GM18502 (cell line): ENCODE data around the gene URB2.
A peak's percentile ranks its signal among the peaks of the same experiment; 100 is the strongest.
"Not testable (repeated sequence)": the region's sequence is repeated elsewhere in the genome, so short reads cannot be mapped to it uniquely, and the experiment has no call there.

ENCODE experiments used
- ATAC-seq: cut with Tn5 transposase; IDR thresholded peaks from one replicate; pipeline ENCODE4 v1.9.1; 2021; ENCODE audit warnings: mild to moderate bottlenecking; ENCODE audit not compliant: unreplicated experiment, poor library complexity

URB2 gene

DNA sequence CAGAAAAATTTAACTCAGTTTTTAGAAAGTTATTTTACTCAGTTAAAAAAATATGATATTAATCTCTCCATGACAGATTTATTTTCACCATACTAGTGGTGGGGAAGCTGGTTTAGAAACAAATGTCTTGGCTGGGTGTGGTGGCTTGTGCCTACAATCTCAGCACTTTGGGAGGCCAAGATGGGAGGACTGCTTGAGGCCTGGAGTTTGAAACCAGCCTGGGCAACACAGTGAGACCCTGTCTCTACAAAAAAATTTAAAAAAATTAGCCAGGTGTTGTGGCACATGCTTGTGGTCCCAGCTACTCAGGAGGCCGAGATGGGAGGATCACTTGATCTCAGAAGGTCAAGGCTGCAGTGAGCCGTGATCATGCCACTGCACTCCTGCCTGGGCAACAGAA, 17.5 kb upstream of the URB2 start:
- ATAC-seq: no peak

DNA sequence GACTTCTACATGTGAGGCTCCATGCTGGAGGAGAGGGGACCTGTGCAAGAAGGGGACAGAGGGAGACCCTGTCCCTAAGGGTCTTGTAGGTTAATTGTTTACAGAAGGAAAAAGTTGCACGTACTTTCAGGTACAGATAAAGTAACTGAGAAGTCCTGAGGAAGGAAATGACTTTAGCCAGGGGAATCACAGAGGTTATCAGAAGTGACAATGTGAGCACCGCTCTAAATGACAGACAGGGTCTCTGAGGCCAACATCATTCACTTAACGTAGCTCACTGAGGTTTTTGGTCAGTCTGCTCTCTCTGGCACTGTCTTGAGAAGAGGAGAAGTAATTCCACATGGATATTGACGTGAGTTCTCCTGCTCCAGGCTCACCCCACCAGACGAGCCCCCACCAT, 12.1 kb upstream of the URB2 start:
- no peak for ATAC-seq

DNA sequence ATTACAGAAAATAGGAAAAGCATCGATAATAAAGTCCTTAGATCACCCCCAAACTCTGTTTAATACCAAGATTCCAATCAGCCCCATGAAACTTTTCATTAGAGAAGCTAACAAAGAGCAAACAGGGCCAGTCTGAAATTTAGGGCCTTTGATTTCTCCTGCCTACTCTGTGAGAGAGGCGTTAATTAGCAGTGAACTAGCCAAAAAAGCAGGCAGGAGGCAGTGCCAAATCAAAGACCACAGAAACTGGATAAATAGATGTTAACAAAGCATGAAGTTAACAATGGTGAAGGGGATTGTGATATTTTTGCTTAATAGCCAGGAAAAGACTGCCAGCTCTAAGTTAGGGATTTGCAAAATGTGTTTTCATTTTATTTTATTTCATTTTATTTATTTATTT, 11.3 kb upstream of the URB2 start:
- ATAC-seq: no peak

DNA sequence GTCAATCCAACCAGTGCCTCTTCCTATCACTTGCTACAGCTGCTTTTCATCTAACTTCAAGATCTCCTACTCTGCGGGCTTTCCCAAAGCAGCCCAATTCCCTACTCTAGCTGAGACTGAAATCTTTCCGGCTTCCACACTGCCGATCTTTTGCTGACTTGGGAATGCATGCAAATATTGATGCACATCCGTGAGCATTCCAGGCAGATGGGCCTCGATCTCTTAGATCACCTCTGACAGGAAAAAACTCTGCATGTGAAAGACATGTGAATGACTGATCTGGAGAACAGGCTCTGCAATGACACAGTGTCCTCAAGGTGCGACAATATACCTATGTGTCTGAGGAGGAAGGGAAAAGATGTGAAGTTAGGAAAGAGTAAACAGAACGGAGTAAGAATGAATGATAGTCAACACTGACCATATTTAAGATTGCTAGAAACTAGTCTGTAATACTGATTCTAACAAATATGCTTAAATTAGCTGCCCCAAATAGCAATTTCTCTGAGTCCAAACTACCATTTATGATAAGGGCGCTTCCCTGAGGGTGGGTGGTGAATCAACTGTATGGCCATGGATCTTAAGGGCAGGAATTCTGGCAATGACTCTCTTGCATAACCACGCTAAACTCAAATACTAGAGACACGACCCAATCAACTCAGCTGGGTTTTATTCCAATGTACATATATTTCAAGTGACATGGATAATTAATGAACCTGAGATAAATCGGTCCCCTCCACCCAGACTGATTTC, 8.5 kb upstream of the URB2 start:
- ATAC-seq: no peak

DNA sequence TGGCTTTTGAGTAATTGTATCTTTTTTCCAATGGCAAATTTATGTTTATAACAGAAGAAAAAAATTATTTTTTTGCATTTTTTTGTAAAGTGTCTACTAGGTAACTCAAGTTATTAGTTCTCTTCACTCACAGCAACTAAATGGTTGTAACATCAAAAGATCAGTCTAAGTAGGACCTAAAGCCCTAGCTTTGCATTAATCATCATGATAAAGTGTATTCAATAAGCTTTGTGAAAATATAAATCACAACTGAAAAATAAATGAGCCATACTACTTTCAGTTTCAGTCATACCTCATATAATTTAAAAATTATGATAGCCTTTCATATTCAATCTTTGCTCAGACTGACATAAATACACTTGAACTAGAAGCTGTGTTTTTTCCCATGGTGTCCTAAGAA, 7.0 kb upstream of the URB2 start:
- no peak for ATAC-seq

DNA sequence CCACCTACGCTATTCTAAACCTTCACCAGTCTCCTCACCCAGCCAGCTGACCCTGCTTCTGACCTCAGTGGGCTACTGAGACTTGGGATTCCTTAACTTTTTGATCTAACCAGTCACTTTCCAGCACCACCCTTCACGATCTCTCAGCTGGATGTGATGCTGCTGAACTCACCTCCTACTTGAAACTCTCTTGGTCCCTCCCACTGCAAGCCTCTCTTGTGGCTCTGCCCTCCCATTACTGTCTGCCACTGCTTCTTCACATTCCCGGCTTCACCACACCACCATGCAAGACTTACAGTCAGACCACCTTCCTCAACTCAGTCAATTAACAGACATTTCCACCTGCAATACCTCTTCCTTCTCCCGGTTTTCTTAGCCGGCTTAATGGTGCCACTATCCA, 6.4 kb upstream of the URB2 start:
- no peak for ATAC-seq

DNA sequence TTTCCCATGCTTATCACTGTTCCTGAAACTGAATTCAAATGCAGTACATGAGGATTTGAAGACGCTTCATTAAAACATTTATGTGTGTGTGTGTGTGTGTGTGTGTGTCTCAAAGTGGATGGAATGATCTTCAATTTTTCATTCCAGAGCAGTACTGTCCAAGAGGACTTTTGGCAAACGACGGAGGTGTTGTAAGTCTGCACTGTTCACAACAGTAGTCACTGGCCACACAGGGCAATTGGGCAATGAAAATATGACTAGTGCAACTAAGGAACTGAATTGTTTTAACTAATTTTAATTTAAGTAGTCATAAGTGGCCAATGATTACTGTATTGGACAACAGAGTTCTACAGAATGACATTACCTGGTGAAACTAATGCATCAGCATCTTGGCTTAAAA, 5.2 kb upstream of the URB2 start:
- ATAC-seq: no peak

DNA sequence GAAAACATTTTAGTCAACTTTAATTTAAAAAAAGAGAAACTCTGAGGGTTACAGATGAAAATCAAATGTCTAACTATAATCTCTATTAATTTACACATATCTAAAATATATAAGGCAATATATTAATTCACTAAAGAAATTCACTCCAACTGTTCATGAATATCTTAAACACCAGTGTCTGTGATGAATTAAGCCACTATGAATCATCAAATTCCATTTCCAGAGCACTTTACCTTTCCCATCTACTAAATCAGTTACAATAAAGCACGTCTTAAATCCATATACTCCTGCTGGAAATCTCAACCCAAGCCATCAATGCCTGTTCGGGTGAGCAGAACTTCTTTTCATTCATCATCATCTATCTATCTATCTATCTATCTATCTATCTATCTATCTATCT, 4.4 kb upstream of the URB2 start:
- ATAC-seq: no peak

DNA sequence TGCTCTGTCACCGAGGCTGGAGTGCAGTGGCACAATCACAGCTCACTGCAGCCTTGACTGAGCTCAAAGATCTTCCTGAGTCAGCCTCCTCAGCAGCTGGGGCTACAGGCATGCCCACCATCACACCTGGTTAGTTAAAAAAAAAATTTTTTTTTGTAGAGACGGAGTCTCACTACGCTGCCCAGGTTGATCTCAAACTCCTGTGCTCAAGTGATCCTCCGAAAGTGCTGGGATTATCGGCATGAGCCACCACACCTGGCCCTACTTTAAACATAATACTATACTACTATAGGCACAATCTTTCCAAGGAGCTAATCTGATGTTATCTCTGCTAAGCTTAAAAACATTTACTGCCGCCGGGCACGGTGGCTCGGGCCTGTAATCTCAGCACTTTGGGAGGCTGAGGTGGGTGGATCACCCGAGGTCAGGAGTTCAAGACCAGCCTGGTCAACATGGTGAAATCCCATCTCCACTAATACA, 3.4 kb upstream of the URB2 start:
- not testable (repeated sequence) for ATAC-seq

DNA sequence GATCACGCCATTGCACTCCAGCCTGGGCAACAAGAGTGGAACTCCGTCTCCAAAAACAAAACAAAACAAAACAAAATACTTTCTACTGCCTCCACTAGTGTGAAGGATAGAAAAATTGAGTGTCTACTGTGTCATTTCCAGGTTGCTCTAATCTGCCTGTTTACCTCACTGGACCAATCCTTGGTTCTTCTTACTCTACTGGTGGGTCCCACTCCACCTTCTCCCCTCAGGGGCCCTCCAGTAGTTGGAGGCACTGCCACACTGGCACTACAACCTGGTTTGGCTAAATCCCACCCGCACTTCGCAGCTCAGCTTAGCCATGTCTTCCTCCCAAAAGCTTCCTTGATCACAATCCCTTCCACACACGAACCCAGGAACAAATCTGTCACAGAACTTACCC, 2.8 kb upstream of the URB2 start:
- no peak for ATAC-seq

DNA sequence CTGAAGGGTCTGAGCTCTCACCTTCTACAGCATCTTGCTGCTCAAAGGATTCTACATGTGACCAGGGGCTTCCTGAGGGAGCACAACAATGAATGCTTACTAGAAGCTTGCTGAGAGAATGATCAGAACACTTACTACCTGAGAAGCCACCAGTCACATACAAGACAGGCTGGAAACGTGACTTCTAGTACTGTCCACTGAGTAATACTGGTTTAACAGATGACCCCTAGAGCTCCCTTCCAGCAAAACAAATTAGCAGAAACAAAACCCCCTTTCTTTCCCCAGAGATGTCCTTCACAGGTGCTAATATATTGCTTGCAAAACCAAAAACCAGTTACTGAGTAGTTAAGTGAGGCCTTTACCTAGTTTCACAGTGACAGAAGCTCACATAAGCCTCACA, 2.2 kb upstream of the URB2 start:
- ATAC-seq: no peak

DNA sequence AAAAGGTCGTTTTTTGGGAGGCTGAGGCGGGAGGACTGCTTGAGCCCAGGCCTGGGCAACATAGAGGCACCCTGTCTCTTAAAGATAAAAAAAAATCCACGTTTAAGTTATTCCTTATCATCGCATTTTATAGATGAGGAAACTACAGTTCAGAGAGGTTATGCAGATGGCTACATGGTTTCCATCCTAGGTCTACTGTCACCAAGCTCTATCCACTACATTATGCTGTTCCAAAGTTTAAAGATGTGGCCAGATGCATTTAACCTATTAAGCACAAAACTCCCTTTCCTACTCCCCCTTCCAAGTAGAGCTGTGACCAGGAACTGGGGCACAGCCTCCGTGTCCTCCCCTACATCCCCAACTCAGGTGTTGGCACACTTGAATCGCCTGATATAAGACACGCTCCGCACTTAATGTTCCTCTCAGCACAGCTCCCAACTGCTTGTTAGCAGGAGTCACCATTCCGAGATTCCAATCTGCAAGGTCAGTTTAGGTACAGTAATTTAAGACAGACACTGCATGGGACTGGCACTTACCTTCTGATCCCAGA, 1.5 kb upstream of the URB2 start:
- no peak for ATAC-seq

DNA sequence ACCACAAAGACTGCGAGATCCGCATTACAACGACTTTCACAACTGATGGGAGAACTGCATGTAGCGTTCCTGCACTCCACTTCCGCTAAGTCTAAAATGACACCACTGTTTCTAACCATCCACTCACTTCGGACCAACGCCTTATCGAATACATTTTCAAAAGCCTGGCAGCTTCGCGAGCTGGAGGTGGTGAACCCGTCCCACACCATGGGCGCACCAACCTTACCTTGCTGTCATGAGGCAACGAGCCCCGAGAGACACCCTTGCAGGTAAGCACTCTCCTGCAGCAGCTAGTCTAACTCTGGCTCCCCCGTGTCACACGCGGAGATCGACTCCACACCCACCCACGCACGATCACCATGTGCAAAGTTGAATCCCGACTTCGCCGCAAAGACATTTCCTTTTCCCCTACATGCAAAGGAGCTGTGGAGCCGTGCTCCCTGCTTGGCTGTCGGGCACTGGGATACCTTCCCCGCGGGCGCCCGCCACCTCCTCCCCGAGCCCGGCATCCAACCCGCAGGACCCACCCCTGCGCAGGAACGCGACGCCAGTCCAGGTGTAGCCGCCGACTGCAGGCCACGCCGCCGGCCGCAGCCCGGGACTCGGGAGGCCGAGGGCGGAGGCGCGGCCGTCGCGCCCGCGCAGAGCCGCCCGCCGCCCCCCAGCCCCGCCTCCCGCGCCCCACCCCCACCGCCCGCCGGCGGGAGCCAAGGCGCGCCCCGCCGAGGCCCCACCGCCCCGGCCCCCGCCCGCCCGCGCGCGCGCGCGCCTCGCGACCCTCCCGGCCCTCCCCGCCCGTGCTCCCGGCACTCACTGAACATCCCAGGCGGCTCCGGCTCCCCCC, 754 bp upstream of the URB2 start:
- peak; percentile 40 for ATAC-seq

DNA sequence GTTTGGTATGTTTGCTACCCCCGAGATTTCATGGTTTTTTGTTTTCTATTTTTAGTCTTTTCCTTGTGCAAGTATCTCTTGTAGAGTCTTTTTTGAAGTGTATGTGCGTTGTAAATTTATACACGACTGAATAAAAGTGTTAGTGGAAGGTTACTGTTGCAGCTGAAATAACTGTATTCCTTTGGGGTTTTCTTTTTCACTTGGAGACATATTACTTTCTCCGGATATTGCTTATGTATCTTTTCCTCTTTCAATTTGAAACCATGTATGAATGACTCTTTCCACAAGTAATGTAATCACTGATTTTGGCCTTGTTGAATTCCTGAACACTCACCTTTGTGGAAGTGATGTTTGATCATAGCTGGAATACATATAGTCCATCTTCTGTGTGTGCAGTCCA, 956 bp downstream of the URB2 start:
- no peak for ATAC-seq

DNA sequence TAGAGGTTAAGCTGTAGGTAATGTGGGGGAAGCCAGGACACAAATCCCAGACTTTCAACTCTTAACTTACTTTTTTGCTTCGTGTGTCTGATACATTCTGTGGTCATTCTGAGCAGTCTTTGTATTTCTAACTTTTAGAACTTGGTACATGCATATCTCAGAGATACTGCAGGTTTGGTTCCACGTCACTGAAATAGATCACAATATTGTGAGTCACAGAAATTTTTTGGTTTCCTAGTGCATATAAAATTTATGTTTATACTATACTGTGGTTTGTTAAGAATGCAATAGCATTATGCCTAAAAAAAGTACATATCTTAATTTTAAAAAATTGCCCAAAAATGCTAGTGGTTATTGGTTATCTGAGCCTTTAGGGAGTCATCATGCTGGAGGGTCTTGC, 3.2 kb downstream of the URB2 start:
- ATAC-seq: no peak

DNA sequence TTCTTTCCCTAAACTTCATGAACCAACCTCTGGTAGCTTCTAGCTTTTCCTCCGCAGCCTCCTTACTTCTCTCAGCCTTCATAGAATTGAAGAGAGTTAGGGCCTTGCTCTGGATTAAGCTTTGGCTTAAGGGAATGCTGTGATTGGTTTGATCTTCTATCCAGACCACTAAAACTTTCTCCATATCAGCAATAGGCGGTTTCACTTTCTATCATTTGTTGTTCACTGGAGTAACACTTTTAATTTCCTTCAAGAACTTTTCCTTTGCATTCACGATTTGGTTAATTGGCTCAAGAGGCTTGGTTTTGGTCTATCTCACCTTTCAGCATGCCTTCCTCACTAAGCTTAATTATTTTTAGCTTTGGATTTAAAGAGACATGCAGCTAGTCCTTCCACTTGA, 5.1 kb downstream of the URB2 start:
- no peak for ATAC-seq

DNA sequence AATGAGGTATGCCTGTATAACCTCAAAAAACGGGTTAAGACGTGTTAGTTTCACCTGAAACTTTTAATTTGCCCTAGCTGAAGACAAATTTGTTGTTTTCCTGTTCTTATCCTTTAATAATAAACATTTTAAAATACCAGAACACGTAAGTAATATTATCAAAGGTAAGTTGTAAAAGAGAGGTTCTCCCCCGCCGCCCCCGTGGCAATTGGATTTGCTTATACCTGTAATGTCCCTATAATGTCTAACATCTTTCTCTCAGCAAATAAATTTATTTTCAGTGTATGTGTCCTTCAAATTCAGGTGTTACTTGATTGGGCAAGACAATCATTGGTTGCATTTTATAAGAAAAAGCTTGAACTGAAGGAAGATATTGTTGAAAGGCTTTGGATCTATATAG, 5.9 kb downstream of the URB2 start:
- ATAC-seq: no peak

DNA sequence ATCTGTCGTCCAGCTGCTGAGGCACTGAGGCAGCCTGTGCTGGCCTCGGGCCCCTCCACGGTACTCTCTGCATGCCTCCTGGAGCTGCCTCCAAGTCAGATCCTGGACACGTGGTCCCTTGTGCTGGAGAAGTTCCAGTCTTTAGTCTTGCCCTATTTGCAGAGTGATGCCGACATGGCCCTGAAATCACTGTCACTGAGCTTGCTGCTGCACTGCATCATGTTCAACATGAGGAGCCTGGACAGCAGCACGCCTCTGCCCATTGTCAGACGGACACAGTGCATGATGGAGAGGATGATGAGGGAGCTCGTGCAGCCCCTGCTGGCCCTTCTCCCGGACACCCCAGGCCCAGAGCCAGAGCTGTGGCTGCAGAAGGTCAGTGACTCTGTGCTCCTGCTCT, 10.0 kb downstream of the URB2 start:
- ATAC-seq: no peak

DNA sequence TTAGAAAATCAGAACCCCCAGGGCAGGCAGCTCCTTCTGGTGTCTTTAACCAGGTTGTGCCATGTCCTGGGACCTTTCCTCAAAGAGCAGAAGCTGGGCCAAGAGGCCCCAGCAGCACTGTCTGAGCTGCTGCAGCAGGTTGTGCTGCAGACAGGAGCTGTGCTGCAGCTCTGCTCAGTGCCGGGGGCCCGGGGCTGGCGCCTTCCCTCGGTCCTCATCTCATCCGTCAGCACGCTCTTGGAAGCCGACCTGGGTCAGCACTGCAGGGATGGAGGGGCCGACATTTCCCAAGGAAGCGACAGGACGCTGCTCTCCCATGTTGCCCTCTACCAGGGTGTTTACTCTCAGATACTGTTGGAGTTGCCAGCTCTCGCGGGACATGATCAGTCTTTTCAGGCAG, 11.7 kb downstream of the URB2 start:
- ATAC-seq: no peak

DNA sequence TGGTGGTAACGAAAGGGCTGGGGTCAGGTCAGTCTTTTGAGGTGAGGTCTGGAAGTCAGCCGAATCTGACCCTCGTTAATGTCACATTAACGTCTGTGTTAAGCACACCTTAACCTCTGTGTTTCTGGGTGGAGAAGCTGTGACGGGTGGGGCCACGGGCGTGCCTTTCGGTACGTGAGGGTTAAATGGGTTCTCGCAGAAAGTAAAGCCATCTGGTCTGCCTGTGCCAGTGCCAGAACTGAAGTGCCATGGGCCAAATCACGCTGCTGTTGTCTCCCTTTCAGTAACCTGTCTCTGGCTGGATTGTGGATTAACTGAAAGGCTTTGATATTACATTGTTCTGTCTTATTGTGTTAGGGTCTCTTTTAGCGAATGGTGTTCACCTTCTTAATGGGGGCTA, 14.4 kb downstream of the URB2 start:
- no peak for ATAC-seq

DNA sequence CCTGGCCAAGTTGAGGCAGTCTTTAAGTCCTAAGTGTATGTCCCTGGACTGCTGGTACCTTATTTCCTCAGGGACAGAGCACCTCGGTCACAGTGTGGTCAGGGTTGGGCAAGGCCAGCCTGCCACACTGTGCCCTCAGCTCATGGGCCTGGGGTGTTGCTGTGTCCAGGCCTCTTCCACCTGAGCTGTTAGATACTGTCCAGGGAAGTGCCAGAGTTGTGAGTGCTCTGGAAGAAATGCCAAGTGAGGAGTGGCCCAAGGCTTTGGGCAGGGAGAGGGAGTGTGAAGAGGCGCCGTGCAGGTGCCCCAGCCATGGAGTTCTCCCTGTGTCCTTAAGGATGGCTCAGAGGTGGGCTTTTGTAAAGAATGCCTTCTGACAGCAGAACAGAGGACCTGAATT, 15.3 kb downstream of the URB2 start:
- no peak for ATAC-seq

DNA sequence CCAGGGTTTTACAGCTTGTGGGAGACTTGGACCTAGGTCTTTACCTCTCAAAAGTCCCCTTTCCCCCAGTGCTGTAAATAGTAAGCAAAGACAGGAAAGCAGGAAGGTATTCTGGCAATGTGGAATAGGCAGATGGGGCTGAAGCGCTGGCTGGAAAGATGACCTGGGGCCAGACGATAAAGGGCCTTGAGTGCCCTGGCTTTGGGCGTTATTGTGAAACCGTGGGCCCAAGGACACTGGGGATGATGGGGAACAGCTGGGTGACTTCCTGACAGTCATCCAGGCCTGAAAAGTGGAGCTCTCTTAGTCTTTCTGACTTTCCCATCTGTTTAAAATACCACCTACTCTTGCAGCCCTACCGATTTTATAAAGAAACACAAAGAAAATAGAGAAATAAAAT, 16.3 kb downstream of the URB2 start:
- ATAC-seq: no peak
